HG03135 (cell line): ENCODE results near the gene NECAP2.
"Not testable (repeated sequence)": the region's sequence is repeated elsewhere in the genome, so short reads cannot be mapped to it uniquely, and the experiment has no call there.

Experiments
- ATAC-seq: cut with Tn5 transposase; IDR thresholded peaks from one replicate; pipeline ENCODE4 v1.9.1; 2021; ENCODE audit warnings: mild to moderate bottlenecking, moderate library complexity; ENCODE audit not compliant: unreplicated experiment

Gene NECAP2

GRCh38 chr1:16492937-16493336 lies 52.4 kb downstream of the NECAP2 start:
- not testable (repeated sequence) for ATAC-seq

GRCh38 chr1:16493731-16494130 lies 53.2 kb downstream of the NECAP2 start:
- not testable (repeated sequence) for ATAC-seq

- not testable (repeated sequence) for ATAC-seq
These were observed 57.0 kb downstream of the NECAP2 start for GRCh38 chr1:16497474-16497904.

- not testable (repeated sequence) for ATAC-seq
These were observed 57.5 kb downstream of the NECAP2 start for GRCh38 chr1:16498047-16498446.

GRCh38 chr1:16498573-16499413 lies 58.3 kb downstream of the NECAP2 start:
- peak; percentile 68 for ATAC-seq

- ATAC-seq = not testable (repeated sequence)
These were observed 59.9 kb downstream of the NECAP2 start for GRCh38 chr1:16500466-16500865.

- ATAC-seq = not testable (repeated sequence)
These were observed 60.5 kb downstream of the NECAP2 start for GRCh38 chr1:16500975-16501374.

GRCh38 chr1:16501446-16501845 lies 60.9 kb downstream of the NECAP2 start:
- not testable (repeated sequence) for ATAC-seq

- no peak for ATAC-seq
These were observed 63.0 kb downstream of the NECAP2 start for GRCh38 chr1:16503494-16503893.

GRCh38 chr1:16505870-16506269 lies 65.3 kb downstream of the NECAP2 start:
- not testable (repeated sequence) for ATAC-seq

GRCh38 chr1:16506364-16507136 lies 66.0 kb downstream of the NECAP2 start:
- not testable (repeated sequence) for ATAC-seq

- not testable (repeated sequence) for ATAC-seq
These were observed 68.4 kb downstream of the NECAP2 start for GRCh38 chr1:16508861-16509445.
